GM12878 (cell line): Measurements from ENCODE around the gene NCAM1. TPM values are rescaled to one million over a fixed set of nuclear protein-coding genes. Genes with fewer than 3 reads are reported as not detected.

Source experiments
- ATAC-seq: fragments of 200-7000 bp; cut with Tn5 transposase; 3 replicates; pipeline ENCODE4 v1.9.1; 2020; ENCODE audit warnings: mild to moderate bottlenecking, moderate library complexity
- BruUV-seq: library from RNA; stranded (reverse); fragments of 400-500 nt; replicated peaks from 2 replicates; lab custom pipeline; 2021; lab: Mats Ljungman, UMichigan
- CTCF ChIA-PET: fragments of 300-600 bp; sonication (Branson Sonifier 250); formaldehyde crosslinking; extraction: SDS; loops from one replicate; lab custom pipeline; 2021; ENCODE audit warnings: inconsistent platforms; lab: Yijun Ruan, JAX
- POLR2A ChIA-PET: fragments of 350-600 bp; formaldehyde crosslinking; extraction: SDS; loops from one replicate; lab custom pipeline; 2021; ENCODE audit warnings: inconsistent platforms; lab: Charles Lee
- RAD21 ChIA-PET: fragments of 300-600 bp; sonication (Branson Sonifier 250); formaldehyde crosslinking; loops from one replicate; lab custom pipeline; 2023; ENCODE audit warnings: antibody characterized with exemption; ENCODE audit not compliant: unreplicated experiment; lab: Charles Lee
- SMC1A ChIA-PET: fragments of 300-600 bp; sonication (Branson Sonifier 250); formaldehyde crosslinking; loops from one replicate; lab custom pipeline; 2023; ENCODE audit not compliant: unreplicated experiment, uncharacterized antibody; lab: Charles Lee
- DNase-seq: peaks from one replicate; pipeline ENCODE4 v3.0.0-alpha.2; 2011; ENCODE audit warnings: low read depth, low spot score
- FAIRE-seq: peaks from 3 replicates; lab custom pipeline; 2011; peaks lifted over from hg19 to GRCh38; lab: Jason Lieb, UNC
- H2AFZ ChIP-seq: 2 replicates; pipeline ENCODE4 v1.6.0; 2011; ENCODE audit warnings: low read depth, low read length, control low read depth; ENCODE audit not compliant: control insufficient read depth
- H3K27ac ChIP-seq: 2 replicates; pipeline ENCODE4 v1.5.1; 2011; ENCODE audit warnings: control low read depth; ENCODE audit not compliant: control insufficient read depth, insufficient read depth
- H3K27me3 ChIP-seq, 2 experiments: replicated peaks in 1 of 2; 2 replicates each; pipeline versions ENCODE4 v1.6.0 to v1.6.1; 2011; ENCODE audit warnings: low read length in 1 of 2; ENCODE audit not compliant: control insufficient read depth in 2 of 2, insufficient read depth in 2 of 2
- H3K36me3 ChIP-seq, 2 experiments: 2 replicates each; pipeline ENCODE4 v1.5.1; 2011; ENCODE audit warnings: low read length in 1 of 2; ENCODE audit not compliant: control insufficient read depth in 2 of 2, insufficient read depth in 2 of 2
- H3K4me1 ChIP-seq: 2 replicates; pipeline ENCODE4 v1.6.1; 2011; ENCODE audit warnings: mild to moderate bottlenecking, low read length, moderate library complexity, mixed read lengths; ENCODE audit not compliant: control insufficient read depth, insufficient read depth
- H3K4me2 ChIP-seq: 2 replicates; pipeline ENCODE4 v1.6.0; 2011; ENCODE audit warnings: control low read depth; ENCODE audit not compliant: control insufficient read depth, insufficient read depth
- H3K4me3 ChIP-seq: fragments of 200-600 bp; sonication (generic); 2 replicates; pipeline ENCODE4 v1.5.1; 2016
- H3K79me2 ChIP-seq: 2 replicates; pipeline ENCODE4 v1.6.0; 2011; ENCODE audit warnings: low read length; ENCODE audit not compliant: control insufficient read depth, insufficient read depth
- H3K9ac ChIP-seq: 2 replicates; pipeline ENCODE4 v1.8.0; 2011; ENCODE audit warnings: low read length, control low read depth, mixed read lengths; ENCODE audit not compliant: control insufficient read depth, insufficient read depth
- H3K9me3 ChIP-seq: replicated peaks from 3 replicates; pipeline ENCODE4 v1.5.1; 2011; ENCODE audit warnings: mild to moderate bottlenecking, low read length; ENCODE audit not compliant: control insufficient read depth, insufficient read depth
- H4K20me1 ChIP-seq: 2 replicates; pipeline ENCODE4 v1.6.0; 2011; ENCODE audit not compliant: control insufficient read depth, insufficient read depth
- FOXM1 ChIP-seq: IDR thresholded peaks from 2 replicates; pipeline ENCODE4 v1.6.1; 2012; ENCODE audit warnings: low read depth, mild to moderate bottlenecking, inconsistent platforms, low read length, moderate library complexity
- HCFC1 ChIP-seq: fragments of 150-350 bp; IDR thresholded peaks from 2 replicates; pipeline ENCODE4 v1.6.1; 2014; ENCODE audit warnings: low read length
- KAT2A ChIP-seq: conservative IDR thresholded peaks from 2 replicates; pipeline ENCODE4 v1.6.1; 2011; ENCODE audit warnings: low read depth, low read length; ENCODE audit not compliant: control insufficient read depth
- KDM1A ChIP-seq: fragments of 200-600 bp; sonication (generic); IDR thresholded peaks from 2 replicates; pipeline ENCODE4 v1.6.1; 2016; ENCODE audit warnings: borderline replicate concordance
- NRF1 ChIP-seq: conservative IDR thresholded peaks from 2 replicates; pipeline ENCODE4 v1.6.1; 2011; ENCODE audit warnings: mild to moderate bottlenecking, low read depth, low read length, improper control_type of control experiment
- PAX8 ChIP-seq: fragments of 450-650 bp; IDR thresholded peaks from 2 replicates; pipeline ENCODE4 v1.6.1; 2017; ENCODE audit warnings: mild to moderate bottlenecking, moderate library complexity
- POLR2A ChIP-seq: IDR thresholded peaks from 2 replicates; pipeline ENCODE4 v1.6.1; 2011; ENCODE audit warnings: low read depth, mild to moderate bottlenecking, low read length
- SMAD1 ChIP-seq: fragments of 450-650 bp; IDR thresholded peaks from 2 replicates; pipeline ENCODE4 v1.6.1; 2018; ENCODE audit warnings: mild to moderate bottlenecking, low read depth; ENCODE audit not compliant: partially characterized antibody
- SRF ChIP-seq, 2 experiments: IDR thresholded peaks; 2 replicates each; pipeline ENCODE4 v1.6.1; 2011; ENCODE audit warnings: low read depth in 2 of 2, low read length in 2 of 2, mild to moderate bottlenecking in 1 of 2, moderate library complexity in 1 of 2
- SUZ12 ChIP-seq: fragments of 200-600 bp; sonication (generic); IDR thresholded peaks from one replicate; pipeline ENCODE4 v1.6.1; 2018; ENCODE audit warnings: antibody characterized with exemption, mild to moderate bottlenecking; ENCODE audit not compliant: unreplicated experiment
- YY1 ChIP-seq: IDR thresholded peaks from 2 replicates; pipeline ENCODE4 v1.6.1; 2011; ENCODE audit warnings: low read depth, mild to moderate bottlenecking, low read length
- in situ Hi-C: fragments of 300-500 bp; cut with MboI; formaldehyde crosslinking; loops from 9 replicates; pipeline ENCODE4 v1.14.3; 2018; ENCODE audit warnings: mixed read lengths
- intact Hi-C: fragments of 100-400 bp; cut with micrococcal nuclease; formaldehyde crosslinking; loops from one replicate; pipeline ENCODE4 v1.14.2; 2022; ENCODE audit not compliant: unreplicated experiment
- polyA plus RNA-seq, 11 experiments: library from polyadenylated mRNA; depleted of rRNA in 4 of 11; unstranded in 6 of 11; stranded (reverse) in 5 of 11; fragments of >200 nt; fragmentation: Nextera tagmentation in 4 of 11; fragmentation: Illumina TruSeq in 1 of 11; extraction: Ambion mirVana in 4 of 11; extraction: Trizol in 1 of 11; gene quantifications; 1 replicate in 1 of 11; 2 replicates in 10 of 11; pipeline versions ENCODE4 v1.2.1 to v1.2.3, GENCODE V29; 2011 to 2016; ENCODE audit warnings: inconsistent platforms in 2 of 11, missing spikeins in 2 of 11, low read depth in 1 of 11
- total RNA-seq, 4 experiments: library from RNA; depleted of rRNA in 3 of 4; stranded (reverse); fragments of >200 nt in 3 of 4; fragmentation: Illumina TruSeq in 1 of 4; extraction: Trizol in 1 of 4; gene quantifications; 2 replicates each; pipeline versions ENCODE4 v1.2.1 to v1.2.3, GENCODE V29; 2013 to 2021
- TF ChIP-seq, protein P1 (sequence below): IDR thresholded peaks from 2 replicates; pipeline ENCODE4 v1.6.1; 2012; ENCODE audit warnings: low read depth, low read length, improper control_type of control experiment

The NCAM1 gene
- total and polyA plus RNA-seq, 10 of the 15 experiments (the other 5 are each of a cell fraction or from before 2014, with no cell fraction given) = 0.10 to 0.23 (median 0.11) TPM; not detected in 7

- no peak for DNase-seq
- no peak for TF ChIP-seq HCFC1
- no peak for TF ChIP-seq KDM1A
- TF ChIP-seq, protein P1, sequence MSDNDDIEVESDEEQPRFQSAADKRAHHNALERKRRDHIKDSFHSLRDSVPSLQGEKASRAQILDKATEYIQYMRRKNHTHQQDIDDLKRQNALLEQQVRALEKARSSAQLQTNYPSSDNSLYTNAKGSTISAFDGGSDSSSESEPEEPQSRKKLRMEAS = no peak
- TF ChIP-seq POLR2A = no peak
- no peak for TF ChIP-seq KAT2A
- no peak for TF ChIP-seq YY1
- no peak for TF ChIP-seq PAX8
- TF ChIP-seq SRF (IDR thresholded peaks at IDR 0.05; ENCODE audit: low read depth in 2 of 2, low read length in 2 of 2) = no peak
- no peak for TF ChIP-seq NRF1
- no peak for TF ChIP-seq FOXM1
- TF ChIP-seq SMAD1 = no peak
- TF ChIP-seq SUZ12 = no peak
- H3K9ac ChIP-seq = no peak overlapping the region
- H3K36me3 ChIP-seq = no peaks in the 10 kb centered on the region
- ChIA-PET POLR2A (no interaction called here), CTCF (no interaction called here), RAD21 (no interaction called here), SMC1A (no interaction called here)
- no peak for ATAC-seq
- H4K20me1 ChIP-seq = no peaks in the 10 kb centered on the region
- no TSS peak for BruUV-seq
- no peaks in the 10 kb centered on the region for H3K9me3 ChIP-seq
- intact Hi-C loops (no loop called here), in situ Hi-C loops (no loop called here)
- H3K27me3 ChIP-seq = peaks cover 0 to 9% of the 10 kb centered on the region in 2 experiments; a peak in 3 of 4 replicates
- no peaks in the 10 kb centered on the region for H3K4me1 ChIP-seq
- FAIRE-seq = no peak
- H2AFZ ChIP-seq = no peak overlapping the region
- no peaks in the 10 kb centered on the region for H3K79me2 ChIP-seq
- H3K4me3 ChIP-seq = no peak overlapping the region
- H3K4me2 ChIP-seq = no peak overlapping the region
- H3K27ac ChIP-seq = no peak overlapping the region
These were observed 215.6 kb downstream of the NCAM1 start for GRCh38 chr11:113176599-113177360.
